HepG2 (cell line): ENCODE data around the gene GALNT9. TPM values are rescaled to one million over a fixed set of nuclear protein-coding genes. Genes with fewer than 3 reads are reported as not detected.

Experiments used
- ATAC-seq: fragments of 200-7000 bp; cut with Tn5 transposase; 3 replicates; pipeline ENCODE4 v1.9.1; 2020; ENCODE audit warnings: mild to moderate bottlenecking, moderate library complexity
- BruUV-seq: library from RNA; stranded (reverse); fragments of 400-500 nt; replicated peaks from 2 replicates; lab custom pipeline; 2021; lab: Mats Ljungman, UMichigan
- CTCF ChIA-PET: fragments of 300-600 bp; formaldehyde crosslinking; extraction: SDS; loops from one replicate; lab custom pipeline; 2021; ENCODE audit warnings: low total read pairs, inconsistent platforms, low intra/inter-chr PET ratio; lab: Yijun Ruan, JAX
- POLR2A ChIA-PET: fragments of 350-600 bp; sonication (Branson Sonifier 250); formaldehyde crosslinking; loops from one replicate; lab custom pipeline; 2020; ENCODE audit warnings: antibody characterized with exemption, inconsistent platforms; lab: Yijun Ruan, JAX
- DNase-seq: peaks from one replicate; pipeline ENCODE4 v3.0.0-alpha.2; 2015; ENCODE audit warnings: low spot score
- FAIRE-seq: peaks from 3 replicates; lab custom pipeline; 2011; peaks lifted over from hg19 to GRCh38; lab: Jason Lieb, UNC
- H2AFZ ChIP-seq: one replicate; pipeline ENCODE4 v1.6.1; 2011; ENCODE audit warnings: low read length, inconsistent platforms
- H3K27ac ChIP-seq: fragments of 300-600 bp; 3 replicates; pipeline ENCODE4 v1.8.0; 2011; ENCODE audit warnings: mixed run types, mild to moderate bottlenecking, mixed read lengths, low read length, inconsistent platforms; ENCODE audit not compliant: insufficient read depth; ENCODE audit errors: extremely low read length
- H3K27me3 ChIP-seq, 2 experiments: fragments of 200-600 bp in 1 of 2; 2 replicates in 1 of 2; 3 replicates in 1 of 2; pipeline versions ENCODE4 v1.6.0 to v1.8.0; 2011; ENCODE audit warnings: low read length in 2 of 2, mild to moderate bottlenecking in 2 of 2, moderate library complexity in 2 of 2, inconsistent platforms in 1 of 2; ENCODE audit not compliant: insufficient read depth in 2 of 2, control insufficient read depth in 1 of 2
- H3K36me3 ChIP-seq, 2 experiments: fragments of 200-600 bp in 1 of 2; replicated peaks in 1 of 2; 2 replicates in 1 of 2; 3 replicates in 1 of 2; pipeline versions ENCODE4 v1.5.1 to v1.8.0; 2011; ENCODE audit warnings: low read length in 2 of 2, inconsistent platforms in 1 of 2; ENCODE audit not compliant: insufficient read depth in 2 of 2, control insufficient read depth in 1 of 2
- H3K4me1 ChIP-seq: 2 replicates; pipeline ENCODE4 v1.5.1; 2012; ENCODE audit warnings: low read length, inconsistent platforms; ENCODE audit not compliant: insufficient read depth
- H3K4me2 ChIP-seq: 2 replicates; pipeline ENCODE4 v1.6.0; 2011; ENCODE audit warnings: low read depth, low read length, inconsistent platforms
- H3K4me3 ChIP-seq, 3 experiments: fragments of 200-600 bp in 1 of 3; sonication (generic), shearing (Covaris generic) in 1 of 3; replicated peaks in 1 of 3; 2 replicates each; pipeline ENCODE4 v1.5.1; 2011 to 2016; ENCODE audit warnings: low read length in 3 of 3, inconsistent platforms in 2 of 3, low read depth in 2 of 3, mild to moderate bottlenecking in 2 of 3, control low read depth in 1 of 3, mixed read lengths in 1 of 3; ENCODE audit not compliant: insufficient read depth in 1 of 3
- H3K79me2 ChIP-seq: one replicate; pipeline ENCODE4 v1.6.1; 2011; ENCODE audit warnings: low read length, inconsistent platforms; ENCODE audit not compliant: insufficient read depth
- H3K9ac ChIP-seq: 2 replicates; pipeline ENCODE4 v1.6.0; 2011; ENCODE audit warnings: mild to moderate bottlenecking, low read depth, low read length, inconsistent platforms; ENCODE audit not compliant: insufficient read depth
- H3K9me3 ChIP-seq: 2 replicates; pipeline ENCODE4 v1.5.1; 2012; ENCODE audit warnings: mild to moderate bottlenecking, low read length
- H4K20me1 ChIP-seq: 2 replicates; pipeline ENCODE4 v1.6.0; 2011; ENCODE audit warnings: inconsistent platforms, mild to moderate bottlenecking, low read length, moderate library complexity; ENCODE audit not compliant: insufficient read depth
- ATF5 ChIP-seq: sonication (generic); formaldehyde crosslinking; IDR thresholded peaks from 2 replicates; pipeline ENCODE4 v1.4.0; 2020; ENCODE audit warnings: mild to moderate bottlenecking, low read depth, missing genetic modification reagents
- CCAR2 ChIP-seq: fragments of 200-400 bp; formaldehyde crosslinking; optimal IDR thresholded peaks from 2 replicates; pipeline ENCODE3; 2018; ENCODE audit warnings: low read depth, mild to moderate bottlenecking, low read length, moderate library complexity
- FOSL1 ChIP-seq: sonication (generic); formaldehyde crosslinking; IDR thresholded peaks from 2 replicates; pipeline ENCODE4 v1.9.0; 2021; ENCODE audit warnings: missing genetic modification reagents, borderline replicate concordance
- GFI1 ChIP-seq: sonication (generic); formaldehyde crosslinking; IDR thresholded peaks from 2 replicates; pipeline ENCODE4 v1.5.0; 2020; ENCODE audit warnings: missing genetic modification reagents, mild to moderate bottlenecking, borderline replicate concordance
- HIVEP1 ChIP-seq: sonication (generic); formaldehyde crosslinking; IDR thresholded peaks from 2 replicates; pipeline ENCODE4 v1.4.0; 2020; ENCODE audit warnings: mild to moderate bottlenecking, missing genetic modification reagents
- KAT2B ChIP-seq: fragments of 150-350 bp; IDR thresholded peaks from 2 replicates; pipeline ENCODE4 v1.6.1; 2014; ENCODE audit warnings: low read depth, low read length, borderline replicate concordance
- MIXL1 ChIP-seq: IDR thresholded peaks from 2 replicates; pipeline ENCODE4 v1.6.1; 2016
- NFYC ChIP-seq: IDR thresholded peaks from 2 replicates; pipeline ENCODE4 v1.6.1; 2016; ENCODE audit warnings: missing genetic modification reagents, missing compliant biosample characterization
- SAFB2 ChIP-seq: sonication (generic); formaldehyde crosslinking; IDR thresholded peaks from 2 replicates; pipeline ENCODE4 v1.5.1; 2020; ENCODE audit warnings: missing genetic modification reagents, low read depth, mild to moderate bottlenecking, borderline replicate concordance
- SOX5 ChIP-seq: IDR thresholded peaks from 2 replicates; pipeline ENCODE4 v1.6.1; 2016; ENCODE audit warnings: borderline replicate concordance
- SOX6 ChIP-seq, 2 experiments: fragments of 450-650 bp in 1 of 2; sonication (generic) in 1 of 2; formaldehyde crosslinking in 1 of 2; IDR thresholded peaks; 2 replicates each; pipeline versions ENCODE4 v1.4.0 to v1.6.1; 2017 to 2020; ENCODE audit warnings: antibody characterized with exemption in 1 of 2, mild to moderate bottlenecking in 1 of 2, missing genetic modification reagents in 1 of 2
- TCF7L2 ChIP-seq: IDR thresholded peaks from 2 replicates; pipeline ENCODE4 v1.6.1; 2011; ENCODE audit warnings: mild to moderate bottlenecking, low read depth, low read length, moderate library complexity
- TFAP4 ChIP-seq: sonication (generic); IDR thresholded peaks from 2 replicates; pipeline ENCODE4 v1.6.1; 2016; ENCODE audit warnings: low read depth, borderline replicate concordance
- ZNF180 ChIP-seq: sonication (generic); formaldehyde crosslinking; IDR thresholded peaks from 2 replicates; pipeline ENCODE4 v1.4.0; 2020; ENCODE audit warnings: low read depth, missing genetic modification reagents, borderline replicate concordance
- ZNF33B ChIP-seq: sonication (generic); formaldehyde crosslinking; IDR thresholded peaks from 2 replicates; pipeline ENCODE4 v1.5.1; 2020; ENCODE audit warnings: mild to moderate bottlenecking, missing genetic modification reagents
- ZNF512B ChIP-seq: sonication (generic); formaldehyde crosslinking; IDR thresholded peaks from 2 replicates; pipeline ENCODE4 v1.5.1; 2020; ENCODE audit warnings: missing genetic modification reagents, mild to moderate bottlenecking, borderline replicate concordance
- ZNF567 ChIP-seq: sonication (generic); formaldehyde crosslinking; IDR thresholded peaks from 2 replicates; pipeline ENCODE4 v1.8.1; 2023; ENCODE audit warnings: mild to moderate bottlenecking, missing genetic modification reagents, borderline replicate concordance
- ZNF652 ChIP-seq: IDR thresholded peaks from 2 replicates; pipeline ENCODE4 v1.6.1; 2016; ENCODE audit warnings: low read depth, borderline replicate concordance
- ZNF710 ChIP-seq: sonication (generic); formaldehyde crosslinking; IDR thresholded peaks from 2 replicates; pipeline ENCODE4 v1.5.0; 2020; ENCODE audit warnings: mild to moderate bottlenecking, missing genetic modification reagents, borderline replicate concordance
- WGBS: methylation state at CpG from one replicate; pipeline ENCODE4 v1.1.6; 2017; ENCODE audit warnings: low lambda C conversion rate; 5-methylcytosine and 5-hydroxymethylcytosine counted together
- in situ Hi-C: cut with HindIII; loops from 2 replicates; pipeline ENCODE4 v1.10.0; 2017; ENCODE audit warnings: low pct_unique_long_range_greater_than_20kb; ENCODE audit not compliant: extremely low pct_ligation_motif_present
- intact Hi-C: fragments of 100-400 bp; cut with micrococcal nuclease; formaldehyde crosslinking; loops from one replicate; pipeline ENCODE4 v1.10.0; 2022; ENCODE audit not compliant: unreplicated experiment
- polyA plus RNA-seq, 8 experiments: library from polyadenylated mRNA; depleted of rRNA in 3 of 8; stranded (reverse) in 7 of 8; unstranded in 1 of 8; fragments of >200 nt; fragmentation: Illumina TruSeq in 4 of 8; extraction: Trizol in 4 of 8; gene quantifications; 2 replicates each; pipeline versions ENCODE4 v1.2.1 to v1.2.3, GENCODE V29; 2011 to 2016; ENCODE audit warnings: low read depth in 4 of 8, missing spikeins in 1 of 8, mixed read lengths in 1 of 8; ENCODE audit not compliant: insufficient read depth in 1 of 8
- total RNA-seq, 5 experiments: library from RNA; depleted of rRNA; stranded (reverse); fragments of >200 nt; fragmentation: Illumina TruSeq; extraction: Trizol; gene quantifications; 2 replicates each; pipeline ENCODE4 v1.2.3, GENCODE V29; 2016; ENCODE audit warnings: low read depth in 1 of 5

Gene GALNT9
- total and polyA plus RNA-seq, 2 of the 13 experiments (the other 11 are each of a cell fraction or from before 2014, with no cell fraction given): 0.04 TPM; not detected in 1

GRCh38 chr12:132377147-132377546, 47.8 kb upstream of the GALNT9 start:
- H3K79me2 ChIP-seq: no peaks in the 10 kb centered on the region
- no peak overlapping the region for H2AFZ ChIP-seq
- no peak overlapping the region for H3K27ac ChIP-seq
- H3K9ac ChIP-seq: no peak overlapping the region
- no peak for ATAC-seq
- intact Hi-C loops: no loop called here
- POLR2A ChIA-PET: no interaction called here
- 0% methylated on average over 2 of the region's 2 CpGs for WGBS
- TF ChIP-seq SOX6 (IDR thresholded peaks at IDR 0.05): no peak
- TF ChIP-seq SOX6 (CRISPR knock-in tag; IDR thresholded peaks at IDR 0.05): no peak
- TF ChIP-seq FOSL1: no peak
- TF ChIP-seq ZNF512B (CRISPR knock-in tag): no peak
- no peak for TF ChIP-seq TFAP4
- no peak for TF ChIP-seq ZNF180
- no peak for TF ChIP-seq SOX5
- no peak for TF ChIP-seq CCAR2
- no peak for TF ChIP-seq TCF7L2
- TF ChIP-seq ATF5 (CRISPR knock-in tag): no peak
- no peak for TF ChIP-seq ZNF710 (CRISPR knock-in tag)
- TF ChIP-seq GFI1 (CRISPR knock-in tag): no peak
- TF ChIP-seq MIXL1 (CRISPR knock-in tag): no peak
- TF ChIP-seq HIVEP1: no peak
- no peak for TF ChIP-seq ZNF652 (CRISPR knock-in tag)
- no peak for TF ChIP-seq NFYC (CRISPR knock-in tag)
- no peak for TF ChIP-seq KAT2B
- TF ChIP-seq ZNF567 (CRISPR knock-in tag): no peak
- TF ChIP-seq SAFB2 (CRISPR knock-in tag): no peak
- no peak for TF ChIP-seq ZNF33B (CRISPR knock-in tag)
- TF ChIP-seq, all 625 proteins: peak for 0
- BruUV-seq: no TSS peak
- H3K4me2 ChIP-seq: no peak overlapping the region
- in situ Hi-C loops: no loop called here
- peaks cover 9% of the 10 kb centered on the region; the same call in 1 of the 2 replicates for H3K9me3 ChIP-seq
- H3K4me1 ChIP-seq: no peaks in the 10 kb centered on the region
- H4K20me1 ChIP-seq: no peaks in the 10 kb centered on the region
- DNase-seq (no peak), FAIRE-seq (no peak)
- H3K27me3 ChIP-seq: peaks cover 8 to 69% of the 10 kb centered on the region in 2 experiments
- H3K4me3 ChIP-seq: no peak overlapping the region
- CTCF ChIA-PET: no interaction called here
- no peaks in the 10 kb centered on the region for H3K36me3 ChIP-seq
